VCaP (cell line): ENCODE measurements around the gene ASGR1.
"Not testable (repeated sequence)": the region's sequence is repeated elsewhere in the genome, so short reads cannot be mapped to it uniquely, and the experiment has no call there.

Experiments used
- H3K27ac ChIP-seq: fragments of 450-650 bp; 2 replicates; pipeline ENCODE4 v1.5.1; 2017
- CTCF ChIP-seq: fragments of 450-650 bp; conservative IDR thresholded peaks from 2 replicates; pipeline ENCODE4 v1.5.1; 2017; ENCODE audit warnings: mild to moderate bottlenecking, moderate library complexity

The ASGR1 gene

DNA sequence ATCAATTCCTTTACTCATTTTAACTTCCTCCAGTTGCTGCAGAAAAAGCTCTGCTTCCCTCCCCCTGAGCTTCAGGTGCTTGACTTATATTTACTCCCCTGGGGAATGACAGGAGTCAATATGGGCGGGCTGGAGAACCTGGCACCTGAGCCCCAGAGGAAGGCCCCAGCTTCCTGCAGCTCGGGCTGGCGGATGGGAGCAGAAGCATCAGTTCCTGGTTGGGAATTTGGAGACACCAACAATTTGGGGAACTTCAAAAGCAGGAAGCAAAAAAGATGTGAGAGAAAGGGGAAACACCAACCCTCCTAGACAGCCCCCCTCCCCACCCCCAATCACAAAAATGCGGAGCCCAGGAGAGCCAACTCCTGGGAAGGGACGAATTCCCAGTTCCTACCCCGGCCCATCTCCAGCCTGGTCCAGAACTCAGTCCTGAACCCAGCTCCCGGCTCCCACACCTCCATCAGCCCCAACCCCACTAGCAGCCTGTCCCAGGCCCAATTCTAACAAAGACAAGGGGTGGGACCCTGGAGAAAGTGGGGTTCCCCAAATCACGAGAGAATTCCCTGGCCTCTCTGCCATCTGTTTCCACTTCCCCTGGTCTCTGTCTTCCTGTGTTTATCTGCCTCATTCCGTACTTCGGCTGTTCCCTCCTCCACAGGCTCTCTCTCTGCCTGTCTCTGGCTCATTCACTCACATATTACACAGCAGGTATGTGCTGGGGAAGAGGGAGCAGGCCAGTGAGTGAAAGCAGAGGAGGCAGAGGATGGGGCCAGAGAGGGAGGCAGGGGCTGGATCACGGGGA, 48.3 kb downstream of the ASGR1 start:
- no peak for TF ChIP-seq CTCF
- H3K27ac ChIP-seq = no peak overlapping the region

GRCh38 chr17:7129311-7129710, 49.9 kb downstream of the ASGR1 start:
- no peak overlapping the region for H3K27ac ChIP-seq
- TF ChIP-seq CTCF = no peak

- no peak for TF ChIP-seq CTCF
- no peak overlapping the region for H3K27ac ChIP-seq
Measured at GRCh38 chr17:7128160-7128559, 51.0 kb downstream of the ASGR1 start.

- H3K27ac ChIP-seq = not testable (repeated sequence)
Measured at GRCh38 chr17:7127501-7127900, 51.7 kb downstream of the ASGR1 start.

GRCh38 chr17:7126386-7126785, 52.8 kb downstream of the ASGR1 start:
- not testable (repeated sequence) for H3K27ac ChIP-seq

DNA sequence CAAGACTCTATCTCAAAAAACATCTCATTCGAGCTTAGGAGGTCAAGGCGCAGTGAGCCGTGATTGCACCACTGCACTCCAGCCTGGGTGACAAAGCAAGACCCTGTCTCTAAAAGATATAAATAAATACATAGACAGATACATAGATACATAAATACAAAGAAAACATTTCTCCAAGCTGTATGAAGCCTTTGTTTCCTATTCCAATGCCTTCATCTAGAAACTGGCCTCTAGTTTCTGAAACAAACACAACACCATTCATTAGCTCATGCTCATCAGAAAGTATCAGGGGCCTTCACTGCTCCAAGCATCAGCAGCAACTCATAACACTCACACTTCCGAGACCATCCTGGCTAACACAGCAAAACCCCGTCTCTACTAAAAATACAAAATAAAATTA, 54.2 kb downstream of the ASGR1 start:
- no peak for TF ChIP-seq CTCF
- no peak overlapping the region for H3K27ac ChIP-seq

DNA sequence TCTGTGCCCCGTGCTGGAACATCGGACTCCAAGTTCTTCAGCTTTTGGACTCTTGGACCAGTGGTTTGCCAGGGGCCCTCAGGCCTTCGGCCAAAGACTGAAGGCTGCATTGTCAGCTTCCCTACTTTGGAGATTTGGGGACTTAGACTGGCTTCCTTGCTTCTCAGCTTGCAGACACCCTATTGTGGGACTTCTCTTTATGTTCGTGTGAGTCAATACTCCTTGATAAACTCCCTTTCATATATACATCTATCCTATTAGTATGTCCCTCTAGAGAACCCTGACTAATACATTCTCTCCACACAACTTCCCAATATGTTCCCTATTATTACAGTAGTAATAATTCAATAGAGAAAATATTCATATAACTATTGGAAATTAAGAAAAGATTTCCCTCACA, 55.3 kb downstream of the ASGR1 start:
- TF ChIP-seq CTCF = no peak
- H3K27ac ChIP-seq = no peak overlapping the region
